ENCODE data around the gene GPBAR1. TPM values are rescaled to one million over a fixed set of nuclear protein-coding genes. Genes with fewer than 3 reads are reported as not detected.
A peak's percentile ranks its signal among the peaks of the same experiment; 100 is the strongest.

Gene GPBAR1
- total RNA-seq, 2 experiments from 2014 or later, result 1.6 to 1.8 TPM

- Mint-ChIP-seq H3K27me3 (no peaks in the 10 kb centered on the region), H3K4me1 (ENCODE audit: low read depth) (peaks cover 68% of the 10 kb centered on the region), H3K27ac (peak overlapping the region; percentile 91), H3K4me3 (peak overlapping the region; percentile 37), H3K9me3 (no peaks in the 10 kb centered on the region), H3K36me3 (ENCODE audit: low read depth) (peaks cover 92% of the 10 kb centered on the region)
- Histone ChIP-seq H3K27me3 (ENCODE audit: control insufficient read depth in 1 of 2, insufficient read depth in 2 of 2, low read length in 2 of 2) (no peaks in the 10 kb centered on the region), H3K4me3 (ENCODE audit: low read length) (no peak overlapping the region), H3K27ac (ENCODE audit: low read depth in 1 of 2, low read length in 2 of 2) (peak overlapping the region; percentile 51 to 60), H3K9me3 (ENCODE audit: control insufficient read depth in 1 of 2, insufficient read depth in 1 of 2, low read length in 2 of 2) (no peaks in the 10 kb centered on the region), H3K4me1 (ENCODE audit: insufficient read depth, low read length) (peaks cover 55% of the 10 kb centered on the region), H3K36me3 (ENCODE audit: insufficient read depth, low read length) (peaks cover 84% of the 10 kb centered on the region)
- TF ChIP-seq CTCF (IDR thresholded peaks at IDR 0.05), result peak; percentile 26
- ChIA-PET POLR2A (interaction anchor here (1.0 to 7.8 kb wide), 4 partner anchors 8 to 55 kb away, joined by 3 to 64 read pairs (median 5); partner anchors contain the start of genes AAMP, ARPC2 and PNKD), CTCF (interaction anchor here (0.7 to 1.8 kb wide), 6 partner anchors 8 to 39 kb away, joined by 3 to 9 read pairs (median 4); partner anchors contain the start of genes AAMP and PNKD)
- DNase-seq, result peak in 5 of 14 experiments; percentile 12 to 70 (median 59)
- ATAC-seq (ENCODE audit: poor library complexity), result peak; percentile 55
- intact Hi-C loops (cut with DNase I, micrococcal nuclease), result no loop called here
Observed at GRCh38 chr2:218230882-218231281, 29.9 kb upstream of the GPBAR1 start.

- Histone ChIP-seq H3K4me3 (ENCODE audit: low read length) (no peak overlapping the region), H3K27me3 (ENCODE audit: control insufficient read depth in 1 of 2, insufficient read depth in 2 of 2, low read length in 2 of 2) (no peaks in the 10 kb centered on the region), H3K9me3 (ENCODE audit: control insufficient read depth in 1 of 2, insufficient read depth in 1 of 2, low read length in 2 of 2) (no peaks in the 10 kb centered on the region), H3K27ac (ENCODE audit: low read depth in 1 of 2, low read length in 2 of 2) (no peak overlapping the region), H3K36me3 (ENCODE audit: insufficient read depth, low read length) (peaks cover 91% of the 10 kb centered on the region), H3K4me1 (ENCODE audit: insufficient read depth, low read length) (peaks cover 32% of the 10 kb centered on the region)
- ATAC-seq (ENCODE audit: poor library complexity) (no peak), DNase-seq (no peak)
- peaks cover 92% of the 10 kb centered on the region for H3K36me3 Mint-ChIP-seq (ENCODE audit: low read depth)
- H3K27ac Mint-ChIP-seq, result peak overlapping the region; percentile 55
- no peak overlapping the region for H3K4me3 Mint-ChIP-seq
- CTCF ChIA-PET, result no interaction called here
- intact Hi-C loops (cut with DNase I, micrococcal nuclease), result loop anchor here in 1 of 2 experiments (2.0 kb wide), 1 partner anchor 15 kb away; no protein-coding TSS in a partner anchor
- peaks cover 47% of the 10 kb centered on the region for H3K4me1 Mint-ChIP-seq (ENCODE audit: low read depth)
- no peaks in the 10 kb centered on the region for H3K27me3 Mint-ChIP-seq
- TF ChIP-seq CTCF (IDR thresholded peaks at IDR 0.05), result no peak
- H3K9me3 Mint-ChIP-seq, result no peaks in the 10 kb centered on the region
- POLR2A ChIA-PET, result interaction anchor here (0.8 to 1.4 kb wide), 2 partner anchors 12 to 51 kb away, joined by 4 to 5 read pairs; no protein-coding TSS in a partner anchor
Observed at GRCh38 chr2:218233543-218233942, 27.3 kb upstream of the GPBAR1 start.

GRCh38 chr2:218234521-218234920, 26.3 kb upstream of the GPBAR1 start:
- ChIA-PET POLR2A (interaction anchor here (0.7 to 1.4 kb wide), 2 partner anchors 13 to 425 kb away, joined by 3 to 5 read pairs; partner anchors contain the start of genes BCS1L and ZNF142), CTCF (no interaction called here)
- Mint-ChIP-seq H3K27me3 (no peaks in the 10 kb centered on the region), H3K27ac (no peak overlapping the region), H3K9me3 (no peaks in the 10 kb centered on the region), H3K4me3 (no peak overlapping the region), H3K4me1 (ENCODE audit: low read depth) (peaks cover 37% of the 10 kb centered on the region), H3K36me3 (ENCODE audit: low read depth) (peaks cover 92% of the 10 kb centered on the region)
- no peaks in the 10 kb centered on the region for H3K9me3 ChIP-seq (ENCODE audit: control insufficient read depth in 1 of 2, insufficient read depth in 1 of 2, low read length in 2 of 2)
- intact Hi-C loops (cut with DNase I, micrococcal nuclease), result no loop called here
- H3K27me3 ChIP-seq (ENCODE audit: control insufficient read depth in 1 of 2, insufficient read depth in 2 of 2, low read length in 2 of 2), result no peaks in the 10 kb centered on the region
- H3K36me3 ChIP-seq (ENCODE audit: insufficient read depth, low read length), result peaks cover 94% of the 10 kb centered on the region
- no peak overlapping the region for H3K4me3 ChIP-seq (ENCODE audit: low read length)
- DNase-seq (no peak), ATAC-seq (ENCODE audit: poor library complexity) (no peak)
- peaks cover 29% of the 10 kb centered on the region for H3K4me1 ChIP-seq (ENCODE audit: insufficient read depth, low read length)
- no peak overlapping the region for H3K27ac ChIP-seq (ENCODE audit: low read depth in 1 of 2, low read length in 2 of 2)
- no peak for TF ChIP-seq CTCF (IDR thresholded peaks at IDR 0.05)

Data from CD4-positive, alpha-beta T cell (primary cell).